ENCODE data around the gene ATRN. TPM values are rescaled to one million over a fixed set of nuclear protein-coding genes. Genes with fewer than 3 reads are reported as not detected.

The ATRN gene
- total RNA-seq, 2 donors from 2014 or later: 7.4 to 10.6 TPM

GRCh38 chr20:3694864-3695263 lies 224.0 kb downstream of the ATRN start:
- Mint-ChIP-seq H3K27ac (no peak overlapping the region), H3K36me3 (no peaks in the 10 kb centered on the region), H3K9me3 (no peaks in the 10 kb centered on the region)
- ATAC-seq (no peak), DNase-seq (ENCODE audit: low spot score in 2 of 2) (no peak)

- no peak for ATAC-seq
- no peak for DNase-seq (ENCODE audit: low spot score in 2 of 2)
- Mint-ChIP-seq H3K27ac (no peak overlapping the region), H3K9me3 (no peaks in the 10 kb centered on the region), H3K36me3 (no peaks in the 10 kb centered on the region)
These were observed 225.4 kb downstream of the ATRN start for GRCh38 chr20:3696200-3696599.

GRCh38 chr20:3696745-3697587 lies 226.1 kb downstream of the ATRN start:
- ATAC-seq: no peak
- H3K27ac Mint-ChIP-seq: no peak overlapping the region
- H3K36me3 Mint-ChIP-seq: no peaks in the 10 kb centered on the region
- no peaks in the 10 kb centered on the region for H3K9me3 Mint-ChIP-seq
- no peak for DNase-seq (ENCODE audit: low spot score in 2 of 2)

- Mint-ChIP-seq H3K9me3 (no peaks in the 10 kb centered on the region), H3K36me3 (no peaks in the 10 kb centered on the region), H3K27ac (no peak overlapping the region)
- ATAC-seq: no peak
- no peak for DNase-seq (ENCODE audit: low spot score in 2 of 2)
These were observed 226.9 kb downstream of the ATRN start for GRCh38 chr20:3697588-3698305.

- H3K27ac Mint-ChIP-seq: no peak overlapping the region
- H3K9me3 Mint-ChIP-seq: no peaks in the 10 kb centered on the region
- no peak for ATAC-seq
- H3K36me3 Mint-ChIP-seq: no peaks in the 10 kb centered on the region
- DNase-seq (ENCODE audit: low spot score in 2 of 2): no peak
These were observed 227.8 kb downstream of the ATRN start for GRCh38 chr20:3698591-3699001.

- no peaks in the 10 kb centered on the region for H3K9me3 Mint-ChIP-seq
- H3K27ac Mint-ChIP-seq: no peak overlapping the region
- DNase-seq (ENCODE audit: low spot score in 2 of 2): no peak
- H3K36me3 Mint-ChIP-seq: no peaks in the 10 kb centered on the region
- no peak for ATAC-seq
These were observed 228.2 kb downstream of the ATRN start for GRCh38 chr20:3699037-3699436.

Other genes with a start within 250 kb of the ATRN start
- gene SLC4A11, start 231.8 kb upstream of the ATRN start, total RNA-seq: 1 to 10 TPM in 1 of 2 donors, under 1 TPM in 1; 0.14 to 1.1 TPM
- gene DNAAF9, start 63.3 kb upstream of the ATRN start, total RNA-seq: 1 to 10 TPM in 1 of 2 donors, under 1 TPM in 1; 0.66 to 2.4 TPM
- not detected for gene GFRA4, start 192.4 kb downstream of the ATRN start, total RNA-seq
- not detected for gene ADAM33, start 211.0 kb downstream of the ATRN start, total RNA-seq
- under 1 TPM in 1 of 2 donors, not detected in 1; 0.14 TPM for gene SIGLEC1, start 241.6 kb downstream of the ATRN start, total RNA-seq

Data from activated naive CD4-positive, alpha-beta T cell treated with anti-CD3 and anti-CD28 coated beads, Interleukin-2, amount 50 U/mL, for 72 hours (primary cell).